Subcutaneous abdominal adipose tissue (tissue), 5 donors: ENCODE data around the gene RGMA.
"Not testable (repeated sequence)": the region's sequence is repeated elsewhere in the genome, so short reads cannot be mapped to it uniquely, and the experiment has no call there.

Source experiments
- H3K27ac ChIP-seq: one replicate; pipeline ENCODE4 v1.7.0; 2013; ENCODE audit warnings: low read depth, mild to moderate bottlenecking, inconsistent platforms, low read length, moderate library complexity
- H3K27me3 ChIP-seq, 5 donors: one replicate each; pipeline ENCODE4 v1.7.0; 2013; ENCODE audit warnings: low read length in 5 of 5, inconsistent platforms in 1 of 5; ENCODE audit not compliant: control insufficient read depth in 5 of 5, insufficient read depth in 4 of 5
- H3K36me3 ChIP-seq, 5 donors: one replicate each; pipeline ENCODE4 v1.7.0; 2013; ENCODE audit warnings: low read length in 5 of 5; ENCODE audit not compliant: control insufficient read depth in 5 of 5, insufficient read depth in 5 of 5
- H3K4me1 ChIP-seq, 5 donors: one replicate each; pipeline ENCODE4 v1.7.0; 2013; ENCODE audit warnings: low read length in 5 of 5, mild to moderate bottlenecking in 3 of 5, moderate library complexity in 1 of 5; ENCODE audit not compliant: control insufficient read depth in 5 of 5, insufficient read depth in 5 of 5
- H3K4me3 ChIP-seq, 5 donors: one replicate each; pipeline ENCODE4 v1.7.0; 2013; ENCODE audit warnings: low read length in 5 of 5, low read depth in 1 of 5
- H3K9ac ChIP-seq, 5 donors: one replicate each; pipeline ENCODE4 v1.7.0; 2013; ENCODE audit warnings: low read length in 5 of 5, mild to moderate bottlenecking in 4 of 5, moderate library complexity in 3 of 5
- H3K9me3 ChIP-seq, 5 donors: one replicate each; pipeline ENCODE4 v1.7.0; 2013; ENCODE audit warnings: low read length in 5 of 5; ENCODE audit not compliant: control insufficient read depth in 5 of 5
- donor health status: healthy.
- donor health status: healthy.
- donor health status: healthy.
- donor health status: healthy.
- donor health status: healthy.

RGMA gene

DNA sequence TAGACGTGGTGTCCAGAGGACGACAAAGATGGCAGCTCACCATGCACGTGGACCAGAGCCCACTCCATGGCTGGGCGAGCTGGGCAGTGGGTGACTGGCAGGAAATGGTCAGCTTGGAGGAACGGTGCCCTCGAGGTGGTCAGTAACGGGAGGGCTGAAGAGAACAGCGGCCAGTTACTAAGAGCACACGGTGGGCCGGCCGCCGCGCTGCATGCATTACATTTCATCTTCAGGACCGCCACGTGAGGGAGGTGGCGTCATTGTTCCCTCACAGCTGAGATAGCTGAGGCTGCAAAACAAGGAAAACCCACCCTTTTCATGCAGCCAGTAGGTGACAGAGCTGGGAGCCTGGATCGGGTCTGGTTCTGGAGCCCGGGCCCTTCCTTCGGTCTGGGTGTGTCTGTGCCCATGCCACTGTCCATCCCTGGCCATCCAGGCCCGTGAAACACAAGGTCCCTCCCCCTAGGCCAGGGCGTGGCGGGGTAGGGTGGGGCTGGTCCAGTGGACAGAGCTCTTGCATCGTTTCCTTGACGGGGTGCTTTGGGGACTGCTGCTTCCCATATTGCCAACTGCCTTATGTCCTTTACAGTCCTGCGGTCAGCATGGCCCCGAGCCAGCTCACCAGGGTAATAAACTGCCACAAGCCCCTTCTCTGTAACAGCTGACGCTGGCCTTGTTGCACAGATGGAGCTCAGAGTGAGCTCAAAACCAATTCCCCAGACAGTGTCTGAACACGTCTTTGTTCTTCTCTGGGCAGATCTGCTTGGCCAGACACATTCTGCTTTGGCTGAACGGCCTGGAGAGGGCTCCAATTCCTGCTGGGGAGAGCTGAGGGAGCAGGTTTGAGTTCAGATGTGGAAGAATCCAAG, 51.8 kb downstream of the RGMA start:
- Histone ChIP-seq H3K9me3 (no peaks in the 10 kb centered on the region), H3K9ac (no peak overlapping the region), H3K27me3 (no peaks in the 10 kb centered on the region), H3K36me3 (no peaks in the 10 kb centered on the region), H3K27ac (no peak overlapping the region), H3K4me3 (peak overlapping the region in 2 of 5 donors; percentile 6 to 11), H3K4me1 (peaks cover 3 to 33% (median 17%) of the 10 kb centered on the region in 5 donors)

DNA sequence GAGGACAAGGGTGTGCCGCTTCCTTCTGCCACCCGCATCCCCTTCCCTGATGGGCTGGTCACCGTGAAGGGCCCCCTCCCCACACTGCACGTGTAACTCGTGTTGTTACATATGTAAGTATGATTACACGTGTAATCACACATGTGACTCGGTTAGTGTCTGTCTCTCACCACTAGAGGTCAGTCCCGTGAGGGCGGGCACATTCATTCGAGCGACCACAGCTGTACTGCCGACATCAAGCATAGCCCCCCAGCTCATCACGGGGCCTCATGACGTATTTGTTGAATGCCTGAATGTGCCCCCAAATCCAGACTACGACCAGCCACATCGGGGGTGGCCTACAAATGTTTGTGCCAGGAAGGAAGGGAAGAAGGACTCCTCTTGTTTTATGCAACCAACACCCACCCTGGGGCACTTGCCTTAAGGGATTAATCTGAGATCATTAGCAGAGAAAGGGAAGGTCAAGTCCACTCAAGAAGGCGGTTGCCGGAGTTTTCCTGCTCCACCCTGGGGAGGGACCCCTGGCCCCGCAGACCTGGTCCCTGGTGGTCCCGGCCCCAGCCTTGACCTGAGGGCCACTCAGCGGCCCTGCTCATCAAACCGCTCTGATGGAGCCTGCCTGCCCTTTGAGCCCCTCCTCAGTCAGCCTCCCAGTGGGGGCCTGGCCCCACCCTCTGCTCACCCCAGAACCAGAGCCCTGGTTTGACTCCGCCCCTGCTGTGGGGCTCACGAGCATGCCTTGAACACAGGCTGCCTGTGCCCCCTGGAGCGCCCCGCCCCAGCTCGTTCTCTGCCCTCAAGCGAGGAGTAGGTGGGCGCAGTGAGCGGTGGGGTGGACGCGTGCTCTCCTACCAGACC, 52.8 kb downstream of the RGMA start:
- Histone ChIP-seq H3K27ac (no peak overlapping the region), H3K27me3 (no peaks in the 10 kb centered on the region), H3K4me1 (peaks cover 3 to 33% (median 17%) of the 10 kb centered on the region in 5 donors), H3K9ac (no peak overlapping the region), H3K9me3 (no peaks in the 10 kb centered on the region), H3K36me3 (no peaks in the 10 kb centered on the region), H3K4me3 (no peak overlapping the region)

DNA sequence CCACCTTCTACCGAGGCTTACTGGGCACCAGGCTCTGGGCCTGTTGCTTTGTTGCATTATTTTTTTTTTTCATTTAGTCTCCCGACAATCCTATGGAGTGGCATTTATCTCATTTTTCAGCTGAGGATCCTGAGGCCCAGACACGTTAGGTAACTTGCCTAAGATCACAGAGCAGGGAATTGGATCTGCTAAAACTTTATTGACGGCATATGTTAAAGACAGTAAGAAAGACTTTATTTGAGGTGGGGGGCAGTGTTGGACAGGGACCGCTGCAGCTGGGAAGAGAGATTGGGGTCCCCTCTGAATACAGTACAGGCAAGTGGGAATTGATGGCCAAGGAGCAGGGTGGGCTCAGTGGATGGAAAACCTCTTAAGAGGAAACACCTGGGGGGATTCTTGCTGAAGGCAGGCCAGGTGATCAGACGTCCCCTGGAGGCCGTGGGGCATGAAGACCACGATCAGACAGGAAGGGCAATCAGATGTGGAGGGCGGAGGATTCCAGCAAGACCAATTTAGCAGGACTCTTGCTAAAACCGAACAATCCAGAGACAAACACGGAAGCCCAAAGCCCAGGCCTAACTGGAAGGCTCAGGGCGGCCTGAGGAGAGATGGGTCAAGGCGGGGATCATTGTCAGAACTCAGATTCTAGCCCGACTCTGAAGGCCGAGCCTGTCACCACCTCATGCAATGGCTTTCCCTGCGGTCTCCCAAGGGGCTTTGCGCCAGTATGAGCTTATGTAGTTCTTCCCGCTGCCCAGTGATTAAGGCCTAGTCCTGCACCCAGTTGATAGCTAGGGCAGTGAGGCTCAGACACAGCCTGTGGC, 53.7 kb downstream of the RGMA start:
- Histone ChIP-seq H3K27ac (no peak overlapping the region), H3K9me3 (no peaks in the 10 kb centered on the region), H3K9ac (no peak overlapping the region)

DNA sequence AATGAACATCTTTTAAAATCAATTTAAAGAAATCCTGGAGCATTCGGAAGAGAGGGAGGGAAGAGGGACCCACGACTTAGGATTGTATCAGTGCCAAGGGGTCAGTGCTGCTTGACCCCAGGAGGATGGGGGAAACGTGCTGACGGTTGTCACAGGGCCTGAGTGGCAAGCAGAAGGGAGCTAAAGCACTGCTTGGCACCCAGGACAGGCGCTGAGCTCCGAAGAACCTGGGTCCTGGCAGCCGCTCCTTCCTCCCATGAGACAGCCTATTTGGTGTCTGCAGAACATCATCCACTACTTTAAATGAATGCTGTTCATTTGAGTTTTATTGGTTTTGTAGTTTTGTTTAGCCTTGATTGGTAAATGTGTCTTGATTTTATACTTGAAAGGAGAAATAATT, 54.5 kb downstream of the RGMA start:
- no peaks in the 10 kb centered on the region for H3K27me3 ChIP-seq
- H3K9me3 ChIP-seq: no peaks in the 10 kb centered on the region
- peaks cover 3 to 39% (median 25%) of the 10 kb centered on the region in 5 donors for H3K4me1 ChIP-seq
- no peak overlapping the region for H3K4me3 ChIP-seq
- no peaks in the 10 kb centered on the region for H3K36me3 ChIP-seq
- H3K9ac ChIP-seq: no peak overlapping the region
- H3K27ac ChIP-seq: no peak overlapping the region

More for the DNA sequence above, 53.7 kb downstream of the RGMA start:
- H3K4me1 ChIP-seq: peaks cover 3 to 34% (median 20%) of the 10 kb centered on the region in 5 donors
- H3K36me3 ChIP-seq: no peaks in the 10 kb centered on the region
- H3K4me3 ChIP-seq: no peak overlapping the region
- H3K27me3 ChIP-seq: no peaks in the 10 kb centered on the region

DNA sequence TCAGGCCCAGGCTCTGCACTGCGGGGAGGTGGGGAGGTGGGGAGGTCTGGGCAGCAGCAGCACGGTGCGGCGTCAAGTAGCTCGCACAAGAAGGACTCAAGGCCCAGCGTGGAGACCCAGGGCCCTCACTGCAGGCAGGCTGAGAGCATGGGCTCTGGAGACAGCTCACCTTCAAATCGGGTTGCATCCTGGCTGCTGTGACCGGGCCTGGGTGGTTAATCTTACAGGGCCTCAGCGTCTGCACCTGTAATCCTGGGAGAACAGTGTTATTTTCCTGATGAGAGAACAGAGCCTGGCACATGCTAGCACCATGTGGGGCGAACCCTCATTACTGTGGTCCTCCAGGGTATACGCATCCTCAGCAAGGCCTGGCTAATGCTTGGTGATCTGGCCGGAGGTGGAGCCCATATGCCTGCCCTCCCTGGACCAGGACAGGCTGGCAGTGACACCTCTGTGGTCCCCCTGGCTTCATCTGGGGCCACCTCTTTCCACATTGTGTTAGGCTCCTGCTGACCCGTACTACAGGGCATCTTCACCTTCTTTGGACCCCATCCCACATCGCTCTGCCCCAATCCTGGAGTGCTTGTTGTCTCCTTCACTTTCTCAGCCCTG, 55.5 kb downstream of the RGMA start:
- no peaks in the 10 kb centered on the region for H3K9me3 ChIP-seq
- no peaks in the 10 kb centered on the region for H3K27me3 ChIP-seq
- no peaks in the 10 kb centered on the region for H3K36me3 ChIP-seq
- no peak overlapping the region for H3K27ac ChIP-seq
- H3K4me1 ChIP-seq: peaks cover 9 to 48% (median 35%) of the 10 kb centered on the region in 5 donors
- H3K4me3 ChIP-seq: no peak overlapping the region
- no peak overlapping the region for H3K9ac ChIP-seq

DNA sequence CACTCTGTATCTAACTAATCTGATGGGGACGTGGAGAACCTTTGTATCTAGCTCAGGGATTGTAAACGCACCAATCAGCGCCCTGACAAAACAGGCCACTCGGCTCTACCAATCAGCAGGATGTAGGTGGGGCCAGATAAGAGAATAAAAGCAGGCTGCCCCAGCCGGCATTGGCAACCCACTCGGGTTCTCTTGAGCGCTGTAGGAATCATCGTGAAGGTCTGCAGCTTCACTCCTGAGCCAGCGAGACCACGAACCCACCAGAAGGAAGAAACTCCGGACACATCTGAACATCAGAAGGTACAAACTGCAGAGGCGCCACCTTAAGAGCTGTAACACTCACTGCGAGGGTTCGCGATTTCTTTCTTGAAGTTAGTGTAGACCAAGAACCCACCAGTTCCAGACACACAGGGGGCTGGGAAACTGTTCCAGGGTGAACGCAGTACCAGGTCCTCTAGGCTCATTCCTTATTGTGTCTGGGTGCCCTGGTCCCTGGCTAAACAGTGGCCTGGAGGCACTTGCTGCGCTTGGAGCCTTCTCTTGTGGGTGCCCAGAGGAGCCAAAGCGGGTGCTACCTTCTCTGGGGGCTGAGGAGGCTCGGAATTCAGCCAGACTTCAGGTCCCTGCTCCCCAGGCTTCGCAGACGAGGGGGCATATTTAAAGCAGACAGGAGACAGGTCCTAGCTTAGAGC, 56.4 kb downstream of the RGMA start:
- H3K4me1 ChIP-seq: peaks cover 10 to 50% (median 37%) of the 10 kb centered on the region in 5 donors
- H3K4me3 ChIP-seq, H3K9me3 ChIP-seq, H3K36me3 ChIP-seq, H3K27ac ChIP-seq, H3K9ac ChIP-seq, H3K27me3 ChIP-seq: not testable (repeated sequence)

DNA sequence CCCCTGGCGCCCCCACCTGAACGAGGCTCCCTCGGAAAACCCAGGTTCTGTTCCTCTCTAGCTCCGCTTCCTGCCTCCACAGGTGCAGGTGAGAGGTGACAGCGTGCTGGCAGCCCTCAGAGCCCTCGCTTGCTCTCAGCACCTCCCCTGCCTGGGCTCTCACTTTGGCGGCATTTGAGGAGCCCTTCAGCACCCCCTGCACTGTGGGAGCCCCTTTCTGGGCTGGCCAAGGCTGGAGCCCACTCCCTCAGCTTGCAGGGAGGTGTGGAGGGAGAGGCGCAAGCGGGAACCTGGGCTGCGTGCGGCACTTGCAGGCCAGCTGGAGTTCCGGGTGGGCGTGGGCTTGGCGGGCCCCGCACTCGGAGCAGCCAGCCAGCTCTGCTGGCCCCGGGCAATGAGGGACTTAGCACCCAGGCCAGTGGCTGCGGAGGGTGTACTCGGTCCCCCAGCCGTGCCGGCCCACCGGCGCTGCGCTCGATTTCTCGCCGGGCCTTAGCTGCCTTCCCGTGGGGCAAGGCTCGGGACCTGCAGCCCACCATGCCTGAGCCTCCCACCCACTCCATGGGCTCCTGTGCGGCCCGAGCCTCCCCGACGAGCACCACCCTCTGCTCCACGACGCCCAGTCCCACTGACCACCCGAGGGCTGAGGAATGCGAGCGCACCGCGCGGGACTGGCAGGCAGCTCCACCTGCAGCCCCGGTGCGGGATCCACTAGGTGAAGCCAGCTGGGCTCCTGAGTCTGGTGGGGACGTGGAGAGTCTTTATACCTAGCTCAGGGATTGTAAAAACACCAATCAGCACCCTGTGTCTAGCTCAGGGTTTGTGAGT, 57.2 kb downstream of the RGMA start:
- not testable (repeated sequence) for H3K9ac ChIP-seq, H3K4me3 ChIP-seq, H3K9me3 ChIP-seq, H3K27ac ChIP-seq, H3K27me3 ChIP-seq
- peaks cover 9 to 49% (median 36%) of the 10 kb centered on the region in 5 donors for H3K4me1 ChIP-seq
- peaks cover 0 to 11% (median 8%) of the 10 kb centered on the region in 5 donors for H3K36me3 ChIP-seq

DNA sequence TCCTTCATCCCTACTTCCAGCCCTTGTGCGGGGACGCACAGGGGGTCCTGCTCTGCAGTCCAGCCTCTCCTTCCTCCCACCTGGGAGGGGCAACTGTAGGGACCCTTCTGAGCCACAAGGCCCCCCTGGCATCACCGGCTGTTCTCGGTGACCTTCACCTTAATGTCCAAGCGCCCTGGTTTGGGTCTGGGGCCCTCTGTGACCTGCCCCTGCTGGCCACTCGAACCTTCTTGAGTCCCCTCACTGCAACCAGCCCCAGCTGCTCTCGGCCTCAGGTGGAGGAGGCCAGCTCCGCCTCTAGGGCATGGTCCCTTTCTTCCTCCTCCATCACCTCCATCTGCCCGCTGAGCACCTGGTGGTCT, 57.9 kb downstream of the RGMA start:
- no peaks in the 10 kb centered on the region for H3K27me3 ChIP-seq
- H3K9me3 ChIP-seq: no peaks in the 10 kb centered on the region
- peaks cover 9 to 50% (median 43%) of the 10 kb centered on the region in 5 donors for H3K4me1 ChIP-seq
- H3K36me3 ChIP-seq: peaks cover 0 to 18% (median 15%) of the 10 kb centered on the region in 5 donors
- H3K9ac ChIP-seq: no peak overlapping the region
- H3K27ac ChIP-seq: no peak overlapping the region
- no peak overlapping the region for H3K4me3 ChIP-seq
